ENCODE data around the gene CRISP2. TPM values are rescaled to one million over a fixed set of nuclear protein-coding genes. Genes with fewer than 3 reads are reported as not detected.

Gene CRISP2
- total RNA-seq, 1 donor from 2014 or later, result not detected

DNA sequence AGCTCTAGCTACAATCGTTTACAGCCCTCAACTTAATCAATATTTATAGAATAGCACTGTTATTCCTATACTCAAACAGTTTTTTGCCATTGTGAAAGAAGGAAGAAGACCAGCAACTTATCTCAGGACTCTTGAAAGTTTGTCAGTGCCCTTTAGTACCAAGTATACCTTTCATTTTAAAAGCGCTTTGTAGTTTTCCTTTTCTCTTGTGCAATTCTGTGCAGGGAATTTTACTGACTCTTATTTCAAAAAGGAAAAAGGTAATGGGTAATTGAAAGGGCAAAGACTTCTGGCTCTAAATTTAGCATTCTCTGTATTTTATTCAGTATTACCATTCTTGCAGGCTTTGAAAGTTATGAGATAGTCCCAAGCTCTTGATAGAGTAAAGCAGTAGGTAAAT lies 59.9 kb downstream of the CRISP2 start:
- Histone ChIP-seq H3K4me2 (ENCODE audit: low read length) (no peak overlapping the region), H3K27ac (ENCODE audit: low read depth, low read length) (no peak overlapping the region), H3K36me3 (ENCODE audit: insufficient read depth, low read length) (no peaks in the 10 kb centered on the region), H2AFZ (ENCODE audit: low read depth, low read length) (no peak overlapping the region), H4K20me1 (ENCODE audit: insufficient read depth, low read length) (no peaks in the 10 kb centered on the region), H3K9ac (ENCODE audit: low read length) (no peak overlapping the region), H3K79me2 (ENCODE audit: insufficient read depth, low read length) (no peaks in the 10 kb centered on the region), H3K9me3 (ENCODE audit: insufficient read depth, low read depth, low read length) (no peaks in the 10 kb centered on the region), H3K27me3 (ENCODE audit: insufficient read depth, low read length) (no peaks in the 10 kb centered on the region), H3K4me3 (ENCODE audit: insufficient read depth, low read depth, low read length) (no peak overlapping the region), H3K4me1 (ENCODE audit: insufficient read depth, low read length) (no peaks in the 10 kb centered on the region)
- Mint-ChIP-seq H3K27ac (ENCODE audit: unreplicated experiment) (no peak overlapping the region), H3K9me3 (ENCODE audit: unreplicated experiment) (no peaks in the 10 kb centered on the region), H3K4me1 (ENCODE audit: low read depth, unreplicated experiment) (no peaks in the 10 kb centered on the region), H3K4me3 (ENCODE audit: unreplicated experiment) (no peak overlapping the region), H3K36me3 (ENCODE audit: low read depth, unreplicated experiment) (no peaks in the 10 kb centered on the region), H3K27me3 (ENCODE audit: low read depth, unreplicated experiment) (no peaks in the 10 kb centered on the region)
- DNase-seq (ENCODE audit: low read depth) (no peak), FAIRE-seq (no peak)
- TF ChIP-seq EZH2 (IDR thresholded peaks at IDR 0.05; ENCODE audit: insufficient read depth, low read length), result no peak
- TF ChIP-seq, protein P1, sequence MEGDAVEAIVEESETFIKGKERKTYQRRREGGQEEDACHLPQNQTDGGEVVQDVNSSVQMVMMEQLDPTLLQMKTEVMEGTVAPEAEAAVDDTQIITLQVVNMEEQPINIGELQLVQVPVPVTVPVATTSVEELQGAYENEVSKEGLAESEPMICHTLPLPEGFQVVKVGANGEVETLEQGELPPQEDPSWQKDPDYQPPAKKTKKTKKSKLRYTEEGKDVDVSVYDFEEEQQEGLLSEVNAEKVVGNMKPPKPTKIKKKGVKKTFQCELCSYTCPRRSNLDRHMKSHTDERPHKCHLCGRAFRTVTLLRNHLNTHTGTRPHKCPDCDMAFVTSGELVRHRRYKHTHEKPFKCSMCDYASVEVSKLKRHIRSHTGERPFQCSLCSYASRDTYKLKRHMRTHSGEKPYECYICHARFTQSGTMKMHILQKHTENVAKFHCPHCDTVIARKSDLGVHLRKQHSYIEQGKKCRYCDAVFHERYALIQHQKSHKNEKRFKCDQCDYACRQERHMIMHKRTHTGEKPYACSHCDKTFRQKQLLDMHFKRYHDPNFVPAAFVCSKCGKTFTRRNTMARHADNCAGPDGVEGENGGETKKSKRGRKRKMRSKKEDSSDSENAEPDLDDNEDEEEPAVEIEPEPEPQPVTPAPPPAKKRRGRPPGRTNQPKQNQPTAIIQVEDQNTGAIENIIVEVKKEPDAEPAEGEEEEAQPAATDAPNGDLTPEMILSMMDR (IDR thresholded peaks at IDR 0.05; ENCODE audit: insufficient read depth, low read depth, low read length), result no peak

DNA sequence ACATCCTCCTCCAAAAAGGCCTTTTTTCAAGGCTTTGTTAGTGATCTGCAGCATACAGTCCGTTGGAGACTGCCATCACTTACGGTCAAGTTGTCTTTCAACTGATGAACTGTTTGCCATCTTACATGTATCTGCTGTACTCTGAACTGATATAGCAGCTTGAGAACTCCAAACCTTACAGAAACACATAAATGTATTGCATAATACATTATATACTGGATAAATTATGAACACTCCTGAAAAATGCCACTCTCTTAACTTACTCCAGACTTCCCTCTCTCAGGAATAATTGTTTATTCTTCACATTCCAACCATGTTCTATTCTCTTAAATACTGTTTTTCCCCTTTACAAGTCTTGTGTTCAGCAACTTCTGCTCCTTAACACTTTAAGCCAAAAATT lies 62.1 kb downstream of the CRISP2 start:
- H3K27me3 ChIP-seq (ENCODE audit: insufficient read depth, low read length), result no peaks in the 10 kb centered on the region
- no peaks in the 10 kb centered on the region for H3K36me3 ChIP-seq (ENCODE audit: insufficient read depth, low read length)
- H3K9me3 ChIP-seq (ENCODE audit: insufficient read depth, low read depth, low read length), result no peaks in the 10 kb centered on the region
- DNase-seq (ENCODE audit: low read depth), result no peak
- no peaks in the 10 kb centered on the region for H3K79me2 ChIP-seq (ENCODE audit: insufficient read depth, low read length)
- no peak overlapping the region for H3K9ac ChIP-seq (ENCODE audit: low read length)
- no peaks in the 10 kb centered on the region for H3K4me1 Mint-ChIP-seq (ENCODE audit: low read depth, unreplicated experiment)
- no peak for TF ChIP-seq EZH2 (IDR thresholded peaks at IDR 0.05; ENCODE audit: insufficient read depth, low read length)
- TF ChIP-seq, protein P1 (IDR thresholded peaks at IDR 0.05; ENCODE audit: insufficient read depth, low read depth, low read length), result no peak
- H3K27ac Mint-ChIP-seq (ENCODE audit: unreplicated experiment), result no peak overlapping the region
- H3K27me3 Mint-ChIP-seq (ENCODE audit: low read depth, unreplicated experiment), result no peaks in the 10 kb centered on the region
- H3K4me1 ChIP-seq (ENCODE audit: insufficient read depth, low read length), result no peaks in the 10 kb centered on the region
- no peak overlapping the region for H3K4me2 ChIP-seq (ENCODE audit: low read length)
- no peak overlapping the region for H2AFZ ChIP-seq (ENCODE audit: low read depth, low read length)
- no peak for FAIRE-seq
- no peaks in the 10 kb centered on the region for H4K20me1 ChIP-seq (ENCODE audit: insufficient read depth, low read length)
- H3K4me3 ChIP-seq (ENCODE audit: insufficient read depth, low read depth, low read length), result no peak overlapping the region
- H3K9me3 Mint-ChIP-seq (ENCODE audit: unreplicated experiment), result no peaks in the 10 kb centered on the region
- H3K36me3 Mint-ChIP-seq (ENCODE audit: low read depth, unreplicated experiment), result no peaks in the 10 kb centered on the region
- no peak overlapping the region for H3K4me3 Mint-ChIP-seq (ENCODE audit: unreplicated experiment)
- H3K27ac ChIP-seq (ENCODE audit: low read depth, low read length), result no peak overlapping the region

DNA sequence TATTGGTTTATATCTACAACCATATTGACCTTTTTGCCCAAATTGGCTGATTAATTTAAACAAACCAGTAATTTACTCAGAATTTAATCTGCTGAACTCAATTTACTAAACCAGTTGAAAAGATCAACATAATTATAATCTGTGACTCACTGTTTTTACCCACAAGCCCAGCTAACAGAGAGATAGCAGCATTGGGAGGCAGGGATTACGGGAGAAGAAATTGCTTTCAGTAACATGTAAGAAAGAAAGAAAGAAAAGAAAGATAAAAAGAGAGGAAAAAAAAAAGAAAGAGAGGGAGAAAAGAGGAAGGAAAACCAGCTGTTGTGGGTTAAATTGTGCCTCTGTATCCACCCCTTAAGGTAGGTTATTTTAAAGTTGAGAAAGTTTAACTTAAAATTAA lies 63.4 kb downstream of the CRISP2 start:
- Histone ChIP-seq H3K4me1 (ENCODE audit: insufficient read depth, low read length) (no peaks in the 10 kb centered on the region), H3K9me3 (ENCODE audit: insufficient read depth, low read depth, low read length) (no peaks in the 10 kb centered on the region), H3K27me3 (ENCODE audit: insufficient read depth, low read length) (no peaks in the 10 kb centered on the region), H3K4me2 (ENCODE audit: low read length) (no peak overlapping the region), H3K27ac (ENCODE audit: low read depth, low read length) (no peak overlapping the region), H3K9ac (ENCODE audit: low read length) (no peak overlapping the region), H2AFZ (ENCODE audit: low read depth, low read length) (no peak overlapping the region), H3K36me3 (ENCODE audit: insufficient read depth, low read length) (no peaks in the 10 kb centered on the region), H3K4me3 (ENCODE audit: insufficient read depth, low read depth, low read length) (no peak overlapping the region), H4K20me1 (ENCODE audit: insufficient read depth, low read length) (no peaks in the 10 kb centered on the region), H3K79me2 (ENCODE audit: insufficient read depth, low read length) (no peaks in the 10 kb centered on the region)
- FAIRE-seq (no peak), DNase-seq (ENCODE audit: low read depth) (no peak)
- Mint-ChIP-seq H3K9me3 (ENCODE audit: unreplicated experiment) (no peaks in the 10 kb centered on the region), H3K4me3 (ENCODE audit: unreplicated experiment) (no peak overlapping the region), H3K27ac (ENCODE audit: unreplicated experiment) (no peak overlapping the region), H3K36me3 (ENCODE audit: low read depth, unreplicated experiment) (no peaks in the 10 kb centered on the region), H3K4me1 (ENCODE audit: low read depth, unreplicated experiment) (no peaks in the 10 kb centered on the region), H3K27me3 (ENCODE audit: low read depth, unreplicated experiment) (no peaks in the 10 kb centered on the region)
- TF ChIP-seq, protein P1 (IDR thresholded peaks at IDR 0.05; ENCODE audit: insufficient read depth, low read depth, low read length), result no peak
- TF ChIP-seq EZH2 (IDR thresholded peaks at IDR 0.05; ENCODE audit: insufficient read depth, low read length), result no peak

Data from astrocyte (in vitro differentiated cells and primary cell).